Panc1 (cell line): Measurements from ENCODE around the gene TIMM8A.

Experiments used
- POLR2AphosphoS5 ChIP-seq: IDR thresholded peaks from 2 replicates; pipeline ENCODE4 v1.6.1; 2012; ENCODE audit warnings: mild to moderate bottlenecking, low read depth, low read length, moderate library complexity
- SIN3A ChIP-seq: IDR thresholded peaks from 2 replicates; pipeline ENCODE4 v1.6.1; 2012; ENCODE audit warnings: low read depth, mild to moderate bottlenecking, low read length, moderate library complexity, borderline replicate concordance; ENCODE audit not compliant: insufficient read depth
- TCF7L2 ChIP-seq: IDR thresholded peaks from 2 replicates; pipeline ENCODE4 v1.6.1; 2011; ENCODE audit warnings: mild to moderate bottlenecking, low read depth, low read length, inconsistent platforms
- TF ChIP-seq, protein P1 (sequence below): fragments of 450-650 bp; IDR thresholded peaks from 2 replicates; pipeline ENCODE4 v1.5.1; 2017; ENCODE audit warnings: mild to moderate bottlenecking
- TF ChIP-seq, protein P2 (sequence below), 2 experiments: IDR thresholded peaks; 2 replicates each; pipeline ENCODE4 v1.6.1; 2011 to 2012; ENCODE audit warnings: low read depth in 2 of 2, control low read depth in 1 of 2, low read length in 1 of 2, mild to moderate bottlenecking in 1 of 2, moderate library complexity in 1 of 2; ENCODE audit not compliant: insufficient read depth in 1 of 2

DNA sequence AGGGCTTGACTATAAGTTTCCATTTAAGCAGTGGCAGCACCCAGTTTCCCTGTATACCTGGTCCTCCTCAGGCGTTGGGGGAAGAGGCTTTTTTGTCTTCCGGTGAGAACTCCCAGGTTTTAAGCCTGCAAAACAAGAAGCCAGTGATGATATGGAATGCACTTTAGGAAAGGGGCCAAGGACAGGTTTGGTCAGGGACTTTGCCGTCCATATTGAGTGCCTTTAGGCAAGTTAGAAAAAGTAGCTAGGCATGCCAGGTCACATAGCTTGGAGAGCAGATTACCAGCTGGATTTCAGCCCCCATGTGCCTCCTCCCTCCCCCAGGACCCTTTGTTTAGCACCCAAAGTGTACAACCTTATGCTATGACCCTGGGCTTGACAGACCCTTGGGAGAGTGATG, 13.6 kb upstream of the TIMM8A start:
- TF ChIP-seq SIN3A (no peak), POLR2AphosphoS5 (no peak), TCF7L2 (no peak)
- TF ChIP-seq, protein P1, sequence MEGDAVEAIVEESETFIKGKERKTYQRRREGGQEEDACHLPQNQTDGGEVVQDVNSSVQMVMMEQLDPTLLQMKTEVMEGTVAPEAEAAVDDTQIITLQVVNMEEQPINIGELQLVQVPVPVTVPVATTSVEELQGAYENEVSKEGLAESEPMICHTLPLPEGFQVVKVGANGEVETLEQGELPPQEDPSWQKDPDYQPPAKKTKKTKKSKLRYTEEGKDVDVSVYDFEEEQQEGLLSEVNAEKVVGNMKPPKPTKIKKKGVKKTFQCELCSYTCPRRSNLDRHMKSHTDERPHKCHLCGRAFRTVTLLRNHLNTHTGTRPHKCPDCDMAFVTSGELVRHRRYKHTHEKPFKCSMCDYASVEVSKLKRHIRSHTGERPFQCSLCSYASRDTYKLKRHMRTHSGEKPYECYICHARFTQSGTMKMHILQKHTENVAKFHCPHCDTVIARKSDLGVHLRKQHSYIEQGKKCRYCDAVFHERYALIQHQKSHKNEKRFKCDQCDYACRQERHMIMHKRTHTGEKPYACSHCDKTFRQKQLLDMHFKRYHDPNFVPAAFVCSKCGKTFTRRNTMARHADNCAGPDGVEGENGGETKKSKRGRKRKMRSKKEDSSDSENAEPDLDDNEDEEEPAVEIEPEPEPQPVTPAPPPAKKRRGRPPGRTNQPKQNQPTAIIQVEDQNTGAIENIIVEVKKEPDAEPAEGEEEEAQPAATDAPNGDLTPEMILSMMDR, result no peak
- TF ChIP-seq, protein P2, sequence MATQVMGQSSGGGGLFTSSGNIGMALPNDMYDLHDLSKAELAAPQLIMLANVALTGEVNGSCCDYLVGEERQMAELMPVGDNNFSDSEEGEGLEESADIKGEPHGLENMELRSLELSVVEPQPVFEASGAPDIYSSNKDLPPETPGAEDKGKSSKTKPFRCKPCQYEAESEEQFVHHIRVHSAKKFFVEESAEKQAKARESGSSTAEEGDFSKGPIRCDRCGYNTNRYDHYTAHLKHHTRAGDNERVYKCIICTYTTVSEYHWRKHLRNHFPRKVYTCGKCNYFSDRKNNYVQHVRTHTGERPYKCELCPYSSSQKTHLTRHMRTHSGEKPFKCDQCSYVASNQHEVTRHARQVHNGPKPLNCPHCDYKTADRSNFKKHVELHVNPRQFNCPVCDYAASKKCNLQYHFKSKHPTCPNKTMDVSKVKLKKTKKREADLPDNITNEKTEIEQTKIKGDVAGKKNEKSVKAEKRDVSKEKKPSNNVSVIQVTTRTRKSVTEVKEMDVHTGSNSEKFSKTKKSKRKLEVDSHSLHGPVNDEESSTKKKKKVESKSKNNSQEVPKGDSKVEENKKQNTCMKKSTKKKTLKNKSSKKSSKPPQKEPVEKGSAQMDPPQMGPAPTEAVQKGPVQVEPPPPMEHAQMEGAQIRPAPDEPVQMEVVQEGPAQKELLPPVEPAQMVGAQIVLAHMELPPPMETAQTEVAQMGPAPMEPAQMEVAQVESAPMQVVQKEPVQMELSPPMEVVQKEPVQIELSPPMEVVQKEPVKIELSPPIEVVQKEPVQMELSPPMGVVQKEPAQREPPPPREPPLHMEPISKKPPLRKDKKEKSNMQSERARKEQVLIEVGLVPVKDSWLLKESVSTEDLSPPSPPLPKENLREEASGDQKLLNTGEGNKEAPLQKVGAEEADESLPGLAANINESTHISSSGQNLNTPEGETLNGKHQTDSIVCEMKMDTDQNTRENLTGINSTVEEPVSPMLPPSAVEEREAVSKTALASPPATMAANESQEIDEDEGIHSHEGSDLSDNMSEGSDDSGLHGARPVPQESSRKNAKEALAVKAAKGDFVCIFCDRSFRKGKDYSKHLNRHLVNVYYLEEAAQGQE (IDR thresholded peaks at IDR 0.05; ENCODE audit: insufficient read depth in 1 of 2, low read depth in 2 of 2, low read length in 1 of 2), result no peak
